Measurements from ENCODE around the gene LYG2.
"Not testable (repeated sequence)": the region's sequence is repeated elsewhere in the genome, so short reads cannot be mapped to it uniquely, and the experiment has no call there.

The LYG2 gene

DNA sequence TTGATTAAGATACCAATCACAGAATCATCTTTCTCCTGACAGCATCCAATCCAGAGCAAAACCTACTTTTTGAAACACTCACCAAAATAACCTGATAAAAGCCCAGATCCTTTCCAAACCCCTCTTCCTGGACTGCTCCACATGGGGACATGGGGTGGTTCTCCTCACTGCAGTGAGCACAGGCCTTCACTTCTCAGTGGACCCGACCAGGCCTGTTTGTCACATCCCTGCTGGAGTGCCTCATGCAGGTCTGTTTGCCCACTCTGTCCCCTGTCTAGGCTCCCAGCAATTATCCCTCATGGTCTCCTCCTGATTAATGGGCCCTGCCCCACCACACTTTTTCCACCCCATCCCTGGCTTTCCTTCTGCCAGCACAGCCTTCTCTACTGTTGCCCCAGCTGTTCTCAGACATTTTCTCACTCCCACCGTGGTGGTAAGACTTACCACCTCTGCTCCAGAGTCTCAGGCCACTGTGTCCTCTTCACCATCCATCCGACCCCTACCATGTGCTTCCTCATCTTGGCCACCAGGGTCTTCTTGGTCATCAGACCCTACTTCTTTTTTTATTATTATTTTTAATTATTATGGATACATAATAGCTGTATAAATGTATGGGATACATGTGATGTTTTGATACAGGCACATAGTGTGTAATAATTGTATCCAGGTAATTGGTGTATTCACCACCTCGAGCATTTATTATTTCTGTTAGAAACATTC is 53.3 kb downstream of the LYG2 start:
- no peak for DNase-seq (ENCODE audit: low read depth in 4 of 4, low spot score in 1 of 4)

DNA sequence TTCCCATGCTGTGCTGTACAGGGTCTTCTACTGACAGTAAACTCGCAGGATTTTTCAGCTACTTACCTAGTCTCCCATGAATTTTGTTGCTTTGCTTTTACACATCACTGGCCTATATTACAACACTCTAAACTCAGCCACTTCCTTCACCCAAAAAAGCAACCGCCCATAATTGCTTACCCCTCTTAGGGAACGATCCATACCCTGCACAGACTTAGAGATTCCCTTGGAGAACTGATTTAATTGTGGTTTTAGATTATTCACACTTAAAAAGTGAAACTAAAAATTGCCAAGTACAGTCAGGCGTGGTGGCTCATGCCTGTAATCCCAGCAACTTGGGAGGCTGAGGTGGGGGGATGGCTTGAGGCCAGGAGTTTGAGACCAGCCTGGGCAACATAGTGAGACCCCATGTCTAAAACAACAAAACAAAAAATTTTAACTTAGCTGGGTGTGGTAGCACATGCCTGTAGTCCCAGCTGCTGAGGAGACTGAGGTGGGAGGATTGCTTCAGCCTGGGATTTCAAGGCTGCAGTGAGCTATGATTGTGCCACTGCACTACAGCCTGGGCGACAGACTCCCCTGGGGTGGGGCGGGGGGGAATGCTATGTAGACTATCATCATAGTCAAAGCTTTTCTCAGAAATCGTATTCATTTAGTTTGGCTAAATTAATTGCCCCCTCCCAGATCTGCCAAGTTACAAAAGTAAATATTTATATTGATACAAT is 55.2 kb downstream of the LYG2 start:
- DNase-seq (ENCODE audit: low read depth in 4 of 4, low spot score in 1 of 4): no peak

DNA sequence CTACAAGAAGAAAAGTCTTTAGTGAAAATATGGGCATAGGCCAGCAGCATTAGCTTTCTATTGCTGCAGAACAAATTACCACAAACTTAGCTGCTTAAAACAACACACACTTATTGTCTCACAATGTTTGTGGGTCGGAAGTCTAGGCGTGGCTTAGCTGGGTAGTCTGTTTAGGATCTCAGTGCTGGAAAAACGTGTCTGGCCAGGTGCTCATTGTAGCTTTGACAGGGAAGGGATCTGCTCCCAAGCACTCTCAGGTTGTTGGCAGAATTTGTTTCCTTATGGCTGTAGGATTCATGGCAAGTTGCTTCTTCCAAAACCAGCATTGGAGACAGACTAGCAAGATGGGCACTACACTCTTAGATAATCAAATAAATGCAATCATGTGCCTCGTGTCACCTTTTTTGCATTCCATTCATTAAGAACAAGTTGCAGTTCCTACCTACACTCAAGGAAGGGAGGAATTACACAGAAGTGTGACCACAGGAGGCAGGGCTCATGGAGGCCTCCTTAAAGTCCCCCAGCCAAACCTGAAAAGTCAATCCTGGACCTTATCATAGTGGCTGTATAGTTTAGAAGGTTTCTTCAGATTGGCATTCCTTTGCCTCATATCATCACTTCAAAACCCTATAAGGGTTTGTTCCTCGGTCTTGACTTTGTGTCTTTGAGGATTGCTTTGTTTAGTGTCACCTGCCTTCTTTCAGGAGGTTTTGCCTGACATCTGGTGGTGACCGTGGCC is 57.2 kb downstream of the LYG2 start:
- no peak for DNase-seq (ENCODE audit: low read depth in 4 of 4, low spot score in 1 of 4)

DNA sequence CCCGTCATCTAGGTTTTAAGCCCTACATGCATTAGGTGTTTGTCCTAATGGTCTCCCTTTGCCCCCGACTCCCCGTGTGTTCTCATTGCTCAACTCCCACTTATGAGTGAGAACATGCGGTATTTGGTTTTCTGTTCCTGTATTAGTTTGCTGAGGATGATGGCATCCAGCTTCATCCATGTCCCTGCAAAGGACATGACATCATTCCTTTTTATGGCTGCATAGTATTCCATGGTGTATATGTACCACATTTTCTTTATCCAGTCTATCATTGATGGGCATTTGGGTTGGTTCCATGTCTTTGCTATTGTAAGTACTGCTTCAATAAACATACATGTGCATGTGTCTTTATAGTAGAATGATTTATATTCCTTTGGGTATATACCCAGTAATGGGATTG is 63.1 kb downstream of the LYG2 start:
- DNase-seq (ENCODE audit: low read depth in 4 of 4, low spot score in 1 of 4): not testable (repeated sequence)

Data from stimulated activated CD4-positive, alpha-beta T cell treated with anti-CD3 and anti-CD28 coated beads, Interleukin-1b, Interleukin-23, amount 100 ng/mL, for 24 hours (primary cell).